ENCODE measurements around the gene ZFHX3. TPM values are rescaled to one million over a fixed set of nuclear protein-coding genes. Genes with fewer than 3 reads are reported as not detected.

Gene ZFHX3
- polyA plus RNA-seq, 1 donor from 2014 or later = 26.4 TPM

DNA sequence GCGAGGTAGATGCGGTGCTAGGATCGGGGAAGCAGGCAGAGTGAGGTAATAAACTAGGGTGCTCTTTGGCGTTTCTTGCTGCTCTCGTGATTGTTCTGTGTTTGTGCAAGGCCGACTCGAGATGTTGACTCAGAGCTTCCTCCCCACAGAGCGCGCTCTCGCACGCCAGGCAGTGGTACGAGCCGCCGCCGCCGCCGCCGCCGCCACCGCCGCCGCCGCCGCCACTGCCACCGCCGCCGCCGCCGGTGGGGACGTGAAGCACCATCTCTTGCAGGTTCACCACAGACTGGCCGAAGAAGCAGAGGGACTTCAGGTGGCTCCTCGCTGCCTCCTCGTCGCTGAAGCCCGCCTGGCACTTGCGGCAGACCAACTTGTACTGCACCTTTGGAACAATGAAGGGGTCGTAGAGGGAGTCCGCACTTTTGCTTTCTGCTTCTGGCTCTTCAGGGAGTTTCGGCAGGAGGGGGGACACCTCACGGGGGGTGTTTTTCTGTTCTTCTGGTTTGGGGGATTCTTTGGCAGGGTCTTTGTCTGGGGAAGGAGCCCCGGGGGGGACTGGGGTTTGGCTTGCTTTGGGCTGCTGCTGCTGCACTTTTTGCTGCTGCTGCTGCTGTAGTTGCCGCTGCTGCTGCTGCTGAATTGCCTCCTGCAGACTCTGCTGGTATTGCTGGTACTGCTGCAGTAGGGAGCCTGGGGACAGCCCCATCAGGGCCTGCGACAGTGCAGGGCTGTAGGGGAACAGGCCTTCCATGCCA is 260.2 kb downstream of the ZFHX3 start:
- peak overlapping the region; percentile 74 for H3K9ac ChIP-seq (ENCODE audit: low read length)

GRCh38 chr16:72787130-72787513 is 260.8 kb downstream of the ZFHX3 start:
- H3K27ac ChIP-seq (ENCODE audit: low read length) = peak overlapping the region; percentile 93
- H3K4me2 ChIP-seq (ENCODE audit: low read length) = peak overlapping the region; percentile 38
- peak overlapping the region; percentile 74 for H3K9ac ChIP-seq (ENCODE audit: low read length)

More for the DNA sequence above, 260.2 kb downstream of the ZFHX3 start:
- Histone ChIP-seq H2AFZ (ENCODE audit: low read depth, low read length) (no peak overlapping the region), H3K9me2 (ENCODE audit: insufficient read depth, low read length) (no peaks in the 10 kb centered on the region), H4K20me1 (ENCODE audit: insufficient read depth) (no peaks in the 10 kb centered on the region), H3K36me3 (ENCODE audit: insufficient read depth, low read length) (peaks cover 43% of the 10 kb centered on the region), H3K79me2 (replicated peaks; ENCODE audit: insufficient read depth, low read length) (peaks cover 92% of the 10 kb centered on the region), H3K9me3 (ENCODE audit: low read length) (no peaks in the 10 kb centered on the region), H3K27ac (ENCODE audit: low read length) (peak overlapping the region; percentile 93), H3F3A (ENCODE audit: insufficient read depth, low read length, poor library complexity, severe bottlenecking) (peaks cover 10% of the 10 kb centered on the region), H3K27me3 (ENCODE audit: insufficient read depth, low read depth, low read length) (no peaks in the 10 kb centered on the region), H3K4me2 (ENCODE audit: low read length) (peak overlapping the region; percentile 55), H3K4me3 (ENCODE audit: low read length) (peak overlapping the region; percentile 59)
- TF ChIP-seq EZH2 (IDR thresholded peaks at IDR 0.05; ENCODE audit: borderline replicate concordance, insufficient read depth, low read length, poor library complexity, severe bottlenecking) (no peak), RAD21 (conservative IDR thresholded peaks at IDR 0.05) (peak; percentile 45), SMC3 (conservative IDR thresholded peaks at IDR 0.05; ENCODE audit: poor library complexity) (peak; percentile 57), POLR2AphosphoS5 (IDR thresholded peaks at IDR 0.05) (peak; percentile 65)
- TF ChIP-seq, protein P1, sequence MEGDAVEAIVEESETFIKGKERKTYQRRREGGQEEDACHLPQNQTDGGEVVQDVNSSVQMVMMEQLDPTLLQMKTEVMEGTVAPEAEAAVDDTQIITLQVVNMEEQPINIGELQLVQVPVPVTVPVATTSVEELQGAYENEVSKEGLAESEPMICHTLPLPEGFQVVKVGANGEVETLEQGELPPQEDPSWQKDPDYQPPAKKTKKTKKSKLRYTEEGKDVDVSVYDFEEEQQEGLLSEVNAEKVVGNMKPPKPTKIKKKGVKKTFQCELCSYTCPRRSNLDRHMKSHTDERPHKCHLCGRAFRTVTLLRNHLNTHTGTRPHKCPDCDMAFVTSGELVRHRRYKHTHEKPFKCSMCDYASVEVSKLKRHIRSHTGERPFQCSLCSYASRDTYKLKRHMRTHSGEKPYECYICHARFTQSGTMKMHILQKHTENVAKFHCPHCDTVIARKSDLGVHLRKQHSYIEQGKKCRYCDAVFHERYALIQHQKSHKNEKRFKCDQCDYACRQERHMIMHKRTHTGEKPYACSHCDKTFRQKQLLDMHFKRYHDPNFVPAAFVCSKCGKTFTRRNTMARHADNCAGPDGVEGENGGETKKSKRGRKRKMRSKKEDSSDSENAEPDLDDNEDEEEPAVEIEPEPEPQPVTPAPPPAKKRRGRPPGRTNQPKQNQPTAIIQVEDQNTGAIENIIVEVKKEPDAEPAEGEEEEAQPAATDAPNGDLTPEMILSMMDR (IDR thresholded peaks at IDR 0.05; ENCODE audit: poor library complexity, severe bottlenecking) = no peak
- TF ChIP-seq, protein P2, sequence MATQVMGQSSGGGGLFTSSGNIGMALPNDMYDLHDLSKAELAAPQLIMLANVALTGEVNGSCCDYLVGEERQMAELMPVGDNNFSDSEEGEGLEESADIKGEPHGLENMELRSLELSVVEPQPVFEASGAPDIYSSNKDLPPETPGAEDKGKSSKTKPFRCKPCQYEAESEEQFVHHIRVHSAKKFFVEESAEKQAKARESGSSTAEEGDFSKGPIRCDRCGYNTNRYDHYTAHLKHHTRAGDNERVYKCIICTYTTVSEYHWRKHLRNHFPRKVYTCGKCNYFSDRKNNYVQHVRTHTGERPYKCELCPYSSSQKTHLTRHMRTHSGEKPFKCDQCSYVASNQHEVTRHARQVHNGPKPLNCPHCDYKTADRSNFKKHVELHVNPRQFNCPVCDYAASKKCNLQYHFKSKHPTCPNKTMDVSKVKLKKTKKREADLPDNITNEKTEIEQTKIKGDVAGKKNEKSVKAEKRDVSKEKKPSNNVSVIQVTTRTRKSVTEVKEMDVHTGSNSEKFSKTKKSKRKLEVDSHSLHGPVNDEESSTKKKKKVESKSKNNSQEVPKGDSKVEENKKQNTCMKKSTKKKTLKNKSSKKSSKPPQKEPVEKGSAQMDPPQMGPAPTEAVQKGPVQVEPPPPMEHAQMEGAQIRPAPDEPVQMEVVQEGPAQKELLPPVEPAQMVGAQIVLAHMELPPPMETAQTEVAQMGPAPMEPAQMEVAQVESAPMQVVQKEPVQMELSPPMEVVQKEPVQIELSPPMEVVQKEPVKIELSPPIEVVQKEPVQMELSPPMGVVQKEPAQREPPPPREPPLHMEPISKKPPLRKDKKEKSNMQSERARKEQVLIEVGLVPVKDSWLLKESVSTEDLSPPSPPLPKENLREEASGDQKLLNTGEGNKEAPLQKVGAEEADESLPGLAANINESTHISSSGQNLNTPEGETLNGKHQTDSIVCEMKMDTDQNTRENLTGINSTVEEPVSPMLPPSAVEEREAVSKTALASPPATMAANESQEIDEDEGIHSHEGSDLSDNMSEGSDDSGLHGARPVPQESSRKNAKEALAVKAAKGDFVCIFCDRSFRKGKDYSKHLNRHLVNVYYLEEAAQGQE (IDR thresholded peaks at IDR 0.05; ENCODE audit: borderline replicate concordance) = no peak

More at GRCh38 chr16:72787130-72787513, 260.8 kb downstream of the ZFHX3 start:
- Histone ChIP-seq H4K20me1 (ENCODE audit: insufficient read depth) (no peaks in the 10 kb centered on the region), H3K9me2 (ENCODE audit: insufficient read depth, low read length) (no peaks in the 10 kb centered on the region), H3K36me3 (ENCODE audit: insufficient read depth, low read length) (peaks cover 39% of the 10 kb centered on the region), H3K79me2 (replicated peaks; ENCODE audit: insufficient read depth, low read length) (peaks cover 93% of the 10 kb centered on the region), H3K4me3 (ENCODE audit: low read length) (peak overlapping the region; percentile 59), H3F3A (ENCODE audit: insufficient read depth, low read length, poor library complexity, severe bottlenecking) (peaks cover 10% of the 10 kb centered on the region), H3K27me3 (ENCODE audit: insufficient read depth, low read depth, low read length) (no peaks in the 10 kb centered on the region), H3K9me3 (ENCODE audit: low read length) (no peaks in the 10 kb centered on the region), H2AFZ (ENCODE audit: low read depth, low read length) (no peak overlapping the region)
- no peak for TF ChIP-seq MXI1 (conservative IDR thresholded peaks at IDR 0.05; ENCODE audit: poor library complexity, severe bottlenecking)
- TF ChIP-seq, protein P2 (IDR thresholded peaks at IDR 0.05; ENCODE audit: borderline replicate concordance) = no peak
- no peak for TF ChIP-seq TAF1 (IDR thresholded peaks at IDR 0.05; ENCODE audit: low read depth)
- TF ChIP-seq RAD21 (conservative IDR thresholded peaks at IDR 0.05) = no peak
- TF ChIP-seq EZH2 (IDR thresholded peaks at IDR 0.05; ENCODE audit: borderline replicate concordance, insufficient read depth, low read length, poor library complexity, severe bottlenecking) = no peak
- no peak for TF ChIP-seq POLR2AphosphoS5 (IDR thresholded peaks at IDR 0.05)
- TF ChIP-seq, protein P1 (IDR thresholded peaks at IDR 0.05; ENCODE audit: poor library complexity, severe bottlenecking) = no peak
- no peak for TF ChIP-seq EP300 (conservative IDR thresholded peaks at IDR 0.05; ENCODE audit: poor library complexity, severe bottlenecking)
- no peak for TF ChIP-seq SMC3 (conservative IDR thresholded peaks at IDR 0.05; ENCODE audit: poor library complexity)

Measured in neural cell (in vitro differentiated cells).